HEK293T (cell line): ENCODE measurements around the gene CUL3.

Experiments used
- ARNT ChIP-seq: fragments of 450-650 bp; IDR thresholded peaks from 2 replicates; pipeline ENCODE4 v1.6.1; 2017; ENCODE audit warnings: mild to moderate bottlenecking
- BHLHE40 ChIP-seq: fragments of 450-650 bp; IDR thresholded peaks from 2 replicates; pipeline ENCODE4 v1.6.1; 2016; ENCODE audit warnings: mild to moderate bottlenecking, moderate library complexity, borderline replicate concordance
- FOXK2 ChIP-seq: fragments of 450-650 bp; IDR thresholded peaks from 2 replicates; pipeline ENCODE4 v1.6.1; 2016; ENCODE audit warnings: mild to moderate bottlenecking
- FOXM1 ChIP-seq: fragments of 450-650 bp; IDR thresholded peaks from 2 replicates; pipeline ENCODE4 v1.6.1; 2017; ENCODE audit warnings: mild to moderate bottlenecking, borderline replicate concordance
- NFRKB ChIP-seq: fragments of 450-650 bp; IDR thresholded peaks from 2 replicates; pipeline ENCODE4 v1.6.1; 2016; ENCODE audit warnings: mild to moderate bottlenecking, moderate library complexity
- PKNOX1 ChIP-seq: fragments of 450-650 bp; IDR thresholded peaks from 2 replicates; pipeline ENCODE4 v1.6.1; 2016
- SUZ12 ChIP-seq: fragments of 450-650 bp; IDR thresholded peaks from 2 replicates; pipeline ENCODE4 v1.6.1; 2016; ENCODE audit warnings: mild to moderate bottlenecking
- TARDBP ChIP-seq: fragments of 450-650 bp; IDR thresholded peaks from 2 replicates; pipeline ENCODE4 v1.6.1; 2016
- ZNF384 ChIP-seq: fragments of 450-650 bp; IDR thresholded peaks from 2 replicates; pipeline ENCODE4 v1.6.1; 2016

GRCh38 chr2:224584785-224585210 is 365 bp downstream of the CUL3 start:
- TF ChIP-seq SUZ12: no peak
- no peak for TF ChIP-seq TARDBP
- no peak for TF ChIP-seq NFRKB
- no peak for TF ChIP-seq FOXM1
- no peak for TF ChIP-seq ARNT
- TF ChIP-seq PKNOX1: no peak
- TF ChIP-seq BHLHE40: no peak
- TF ChIP-seq ZNF384: no peak
- no peak for TF ChIP-seq FOXK2
